GM18951 (cell line): ENCODE measurements around the gene SYT17.

ENCODE experiments used
- POLR2A ChIP-seq: IDR thresholded peaks from 4 replicates; pipeline ENCODE4 v1.6.1; 2011; ENCODE audit warnings: mild to moderate bottlenecking; ENCODE audit not compliant: insufficient read length, insufficient read depth; ENCODE audit errors: extremely low read depth
- in situ Hi-C: fragments of 300-500 bp; cut with MboI; formaldehyde crosslinking; loops from one replicate; pipeline ENCODE4 v1.12.0; 2022; ENCODE audit warnings: low sequenced_read_pairs, mixed read lengths, inconsistent platforms; ENCODE audit not compliant: unreplicated experiment

SYT17 gene

GRCh38 chr16:19281246-19281645, 113.2 kb downstream of the SYT17 start:
- in situ Hi-C loops, result no loop called here
- TF ChIP-seq POLR2A, result no peak

GRCh38 chr16:19282101-19282500, 114.1 kb downstream of the SYT17 start:
- TF ChIP-seq POLR2A, result no peak
- in situ Hi-C loops, result no loop called here

DNA sequence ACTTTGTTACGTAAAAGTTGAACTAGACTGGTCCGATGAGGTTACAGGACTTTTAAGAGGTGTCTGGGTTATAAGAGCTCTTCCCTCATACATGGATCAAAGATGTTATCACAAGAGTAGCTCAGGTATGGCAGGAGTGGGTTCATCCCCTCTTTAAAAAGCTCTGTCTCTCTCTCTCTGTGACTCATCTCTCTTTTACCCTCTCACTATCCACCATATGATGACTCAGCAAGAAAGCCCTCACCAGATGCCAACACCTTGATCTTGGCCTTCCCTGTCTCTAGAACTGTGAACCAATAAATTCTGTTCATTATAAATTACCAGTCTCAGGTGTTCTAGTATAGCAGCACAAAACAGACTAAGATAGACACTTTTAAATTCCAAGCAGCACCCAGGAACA, 115.6 kb downstream of the SYT17 start:
- no peak for TF ChIP-seq POLR2A
- in situ Hi-C loops, result no loop called here

- no peak for TF ChIP-seq POLR2A
- in situ Hi-C loops, result no loop called here
Measured at GRCh38 chr16:19284207-19284606, 116.2 kb downstream of the SYT17 start.

DNA sequence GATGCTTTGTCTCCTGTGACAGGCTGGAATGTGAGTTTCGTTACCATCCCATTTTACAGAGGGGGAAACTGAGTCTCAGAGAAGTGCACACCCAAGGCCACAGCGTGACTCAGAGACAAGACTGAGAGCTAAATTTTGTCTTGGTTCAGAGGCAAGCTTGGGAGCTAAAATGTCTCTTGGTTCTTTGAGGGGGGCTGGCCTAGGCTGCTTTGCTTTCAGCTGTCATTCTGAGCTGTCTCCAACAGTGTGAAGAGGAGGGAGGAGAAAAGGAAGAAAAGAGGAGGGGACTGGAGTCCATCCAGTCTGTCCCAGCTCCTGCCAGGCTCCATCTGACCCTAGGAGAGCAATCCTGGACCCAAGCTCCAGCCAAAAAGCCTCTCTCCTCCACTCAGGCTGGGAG, 117.4 kb downstream of the SYT17 start, which contains the start of gene CLEC19A:
CLEC19A (plus strand) TSS at position 301 of the 400 bp plus-strand sequence. CDS start 121 bp downstream, outside the sequence.
- no peak for TF ChIP-seq POLR2A
- in situ Hi-C loops, result no loop called here

- in situ Hi-C loops, result no loop called here
- no peak for TF ChIP-seq POLR2A
Measured at GRCh38 chr16:19286827-19287226, 118.8 kb downstream of the SYT17 start.

GRCh38 chr16:19287241-19287640, 119.2 kb downstream of the SYT17 start:
- no peak for TF ChIP-seq POLR2A
- in situ Hi-C loops, result no loop called here

GRCh38 chr16:19288872-19289799, 121.1 kb downstream of the SYT17 start:
- in situ Hi-C loops, result no loop called here
- no peak for TF ChIP-seq POLR2A

DNA sequence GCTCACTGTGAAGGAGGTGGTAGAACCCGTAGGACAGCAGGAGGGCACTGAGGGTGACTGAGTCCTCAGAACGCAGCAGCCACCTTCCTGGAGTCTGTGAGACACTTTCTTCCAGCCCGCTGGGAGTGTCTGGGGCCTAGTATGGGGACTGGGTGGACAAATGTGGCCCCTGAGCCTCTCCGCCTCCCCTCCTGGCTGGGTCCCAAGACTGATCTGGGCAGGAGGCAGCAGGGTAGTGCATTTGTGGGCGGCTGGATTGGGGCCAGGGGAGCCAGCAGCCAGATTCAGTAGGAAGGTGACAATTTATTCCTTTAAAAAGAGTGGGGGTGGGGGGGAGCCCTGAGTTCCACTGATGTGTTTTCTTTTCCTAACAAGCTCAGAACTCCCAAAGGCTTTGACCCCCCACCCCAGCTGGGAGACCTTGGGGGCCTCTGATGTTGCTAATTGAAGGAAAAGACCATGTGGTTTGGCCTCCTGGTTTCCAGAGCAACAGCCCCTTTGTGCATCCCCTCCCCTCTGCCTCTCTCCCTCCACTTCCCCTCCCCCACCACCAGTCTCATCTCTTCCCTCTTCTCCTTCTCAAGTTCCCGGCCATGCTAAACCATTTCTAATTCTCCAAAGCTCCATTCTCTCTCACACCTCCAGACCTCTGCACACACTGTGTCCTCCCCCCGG, 121.9 kb downstream of the SYT17 start:
- in situ Hi-C loops, result no loop called here
- no peak for TF ChIP-seq POLR2A

GRCh38 chr16:19290860-19291259, 122.8 kb downstream of the SYT17 start:
- in situ Hi-C loops, result no loop called here

DNA sequence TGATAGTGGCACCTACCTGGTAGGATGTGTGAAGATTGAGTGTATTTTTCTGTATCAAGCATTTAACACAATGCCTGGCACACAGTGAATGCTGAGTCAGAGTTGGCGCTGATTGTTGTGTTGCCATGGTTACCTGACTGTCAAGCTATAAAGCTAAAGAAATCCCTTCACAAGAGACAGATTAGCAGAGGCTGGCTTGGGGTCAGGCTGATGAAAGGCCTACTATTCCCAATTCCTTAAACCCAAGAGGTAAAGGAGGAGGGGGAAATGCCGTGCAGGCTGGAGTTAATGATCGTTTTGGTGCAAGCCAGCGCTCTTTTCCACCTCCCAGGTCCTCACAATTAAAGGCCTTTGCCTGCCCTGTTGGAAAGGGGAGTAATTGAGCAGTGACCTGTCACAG, 123.4 kb downstream of the SYT17 start:
- in situ Hi-C loops, result no loop called here
- TF ChIP-seq POLR2A, result no peak

More at GRCh38 chr16:19290860-19291259, 122.8 kb downstream of the SYT17 start:
- no peak for TF ChIP-seq POLR2A

GRCh38 chr16:19292186-19292585, 124.1 kb downstream of the SYT17 start:
- TF ChIP-seq POLR2A, result no peak
- in situ Hi-C loops, result no loop called here

DNA sequence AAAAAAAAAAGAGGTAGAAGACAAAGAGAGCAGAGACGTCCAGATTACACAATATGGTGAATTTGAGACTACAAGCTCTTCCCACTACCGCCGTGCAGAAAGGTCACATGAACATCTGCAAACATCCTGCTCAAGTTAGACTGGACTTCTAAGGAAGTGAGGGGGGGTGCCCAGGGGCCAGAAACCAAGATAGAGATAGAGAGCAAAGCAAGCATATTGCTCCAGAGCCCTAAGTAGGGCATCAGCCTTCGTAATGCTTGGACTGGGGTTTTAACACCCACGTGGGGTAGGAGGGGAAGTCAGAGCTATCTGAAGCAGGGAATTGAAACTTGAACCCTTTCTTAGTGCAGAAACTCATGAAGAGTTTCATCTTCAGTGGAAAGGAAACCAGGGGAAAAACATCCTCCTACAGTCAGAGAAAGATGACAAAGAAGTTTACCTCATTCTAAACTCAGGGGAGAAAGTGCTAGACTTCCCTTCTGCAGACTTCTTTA, 126.2 kb downstream of the SYT17 start:
- TF ChIP-seq POLR2A, result no peak
- in situ Hi-C loops, result no loop called here

- in situ Hi-C loops, result no loop called here
- no peak for TF ChIP-seq POLR2A
Measured at GRCh38 chr16:19295393-19295792, 127.4 kb downstream of the SYT17 start.

DNA sequence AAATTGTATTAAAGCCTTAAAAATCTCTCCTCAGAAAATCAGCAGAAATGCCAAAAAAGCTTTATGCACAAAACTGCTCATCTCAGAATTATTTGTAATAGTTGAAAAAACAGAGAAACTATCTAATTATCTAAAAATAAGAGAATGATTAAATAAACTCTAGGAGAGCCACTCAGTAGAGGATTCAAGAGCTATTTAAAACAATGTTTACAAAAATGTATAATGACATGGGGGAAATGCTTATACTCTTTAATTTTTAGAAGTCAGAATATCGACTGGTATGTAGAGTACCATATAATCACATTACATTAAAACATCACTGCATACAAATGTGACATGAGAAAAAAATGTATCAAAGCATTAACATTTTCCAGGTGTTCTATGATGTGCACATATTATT, 129.4 kb downstream of the SYT17 start:
- in situ Hi-C loops, result no loop called here
- TF ChIP-seq POLR2A, result no peak
